Measurements from ENCODE around the gene ITGB3. TPM values are rescaled to one million over a fixed set of nuclear protein-coding genes. Genes with fewer than 3 reads are reported as not detected.

Gene ITGB3
- total RNA-seq, 1 donor from 2014 or later: 0.42 TPM

GRCh38 chr17:47274319-47275069 lies 20.9 kb downstream of the ITGB3 start:
- intact Hi-C loops (cut with micrococcal nuclease): no loop called here

DNA sequence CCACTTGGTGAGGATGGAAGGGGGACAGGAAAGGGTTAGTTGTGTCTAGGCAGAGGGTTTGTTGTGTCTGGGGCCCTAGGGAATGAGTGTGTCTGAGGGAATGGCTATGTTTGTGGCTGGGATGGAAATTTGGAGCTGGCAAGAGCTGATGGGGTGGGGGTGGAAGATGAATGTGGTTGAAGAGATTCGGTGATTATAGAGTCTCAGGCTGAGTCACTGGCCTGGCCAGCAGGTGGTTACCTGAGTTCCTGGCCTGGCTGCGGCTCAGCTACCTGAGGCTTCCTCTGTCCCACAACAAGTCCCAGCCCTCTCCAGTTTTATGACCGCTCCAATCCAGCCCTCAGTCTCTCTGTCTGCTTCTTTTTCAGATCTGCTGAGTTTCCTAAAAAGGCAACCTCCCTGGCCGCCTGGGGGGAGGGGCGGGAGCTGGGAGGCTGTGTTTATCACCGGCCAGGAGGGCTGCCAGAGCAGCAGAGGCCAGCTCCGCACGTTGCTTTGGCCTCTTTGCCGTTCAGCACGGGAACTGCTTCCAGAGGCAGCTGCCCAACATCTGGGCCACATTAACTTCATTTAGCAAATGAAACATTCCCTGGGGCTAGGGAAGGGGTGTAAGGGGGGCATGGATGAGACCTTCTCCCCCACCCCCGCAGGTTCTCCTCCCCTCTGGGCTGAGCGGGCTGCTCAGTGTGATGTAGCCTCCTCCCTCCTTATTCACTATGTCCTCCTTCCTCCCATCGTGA lies 21.8 kb downstream of the ITGB3 start:
- intact Hi-C loops (cut with micrococcal nuclease): no loop called here

DNA sequence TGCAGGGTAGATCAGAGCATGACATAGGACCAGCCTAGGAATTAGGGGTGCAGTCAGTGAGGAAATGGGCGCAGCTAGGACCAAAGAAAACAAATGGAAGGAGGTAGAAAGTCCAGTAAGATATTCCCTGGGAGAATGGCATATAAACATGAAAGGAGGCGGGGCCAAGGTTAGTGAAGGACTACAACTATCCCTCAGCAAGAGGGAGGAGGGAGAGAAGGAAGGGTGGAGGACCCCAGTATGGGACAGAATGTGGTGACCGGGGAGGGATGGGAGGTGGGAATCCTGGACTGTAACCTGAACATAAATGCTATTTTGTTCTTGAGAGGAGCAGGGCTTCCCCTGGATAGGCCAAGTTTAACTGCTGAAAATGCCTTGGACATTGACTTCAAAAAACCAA lies 22.8 kb downstream of the ITGB3 start:
- intact Hi-C loops (cut with micrococcal nuclease): no loop called here

- intact Hi-C loops (cut with micrococcal nuclease): no loop called here
Measured at GRCh38 chr17:47276868-47277267, 23.2 kb downstream of the ITGB3 start.

- intact Hi-C loops (cut with micrococcal nuclease): no loop called here
Measured at GRCh38 chr17:47277921-47278320, 24.3 kb downstream of the ITGB3 start.

DNA sequence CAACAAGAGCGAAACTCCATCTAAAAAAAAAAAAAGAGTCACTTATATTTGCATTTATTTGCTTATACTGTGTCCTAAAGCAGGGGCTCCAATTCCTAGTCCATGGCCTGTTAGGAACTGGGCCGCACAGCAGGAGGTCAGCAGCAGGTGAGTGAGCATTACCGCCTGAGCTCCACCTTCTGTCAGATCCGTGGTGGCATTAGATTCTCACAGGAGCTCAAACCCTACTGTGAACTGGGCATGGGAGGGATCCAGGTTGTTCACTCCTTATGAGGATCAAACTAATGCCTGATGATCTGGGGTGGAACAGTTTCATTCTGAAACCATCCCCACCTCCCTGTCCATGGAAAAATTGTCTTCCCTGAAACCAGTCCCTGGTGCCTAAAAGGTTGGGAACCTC lies 24.9 kb downstream of the ITGB3 start:
- intact Hi-C loops (cut with micrococcal nuclease): no loop called here

GRCh38 chr17:47279062-47279801 lies 25.6 kb downstream of the ITGB3 start:
- intact Hi-C loops (cut with micrococcal nuclease): no loop called here

GRCh38 chr17:47280072-47280811 lies 26.6 kb downstream of the ITGB3 start:
- intact Hi-C loops (cut with micrococcal nuclease): no loop called here

DNA sequence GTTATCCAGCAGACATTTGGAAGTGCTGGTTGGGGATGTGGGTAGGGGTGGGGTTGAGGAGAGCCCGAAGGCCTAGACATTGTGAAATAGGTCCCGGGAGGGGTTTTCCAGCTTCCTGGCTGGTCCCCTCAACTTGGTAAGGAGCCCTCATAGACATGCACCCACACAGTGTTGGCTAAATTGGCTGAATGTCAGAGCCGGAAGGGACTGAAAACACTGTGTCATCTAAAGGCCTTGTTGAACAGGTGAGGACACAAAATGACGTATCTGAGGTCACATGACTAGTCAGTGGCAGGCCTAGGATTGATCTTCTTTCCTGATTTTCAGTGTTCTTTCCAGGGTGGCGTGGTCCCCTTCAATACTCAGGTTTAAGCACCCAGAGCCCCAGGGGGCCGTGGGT lies 27.6 kb downstream of the ITGB3 start:
- intact Hi-C loops (cut with micrococcal nuclease): no loop called here

DNA sequence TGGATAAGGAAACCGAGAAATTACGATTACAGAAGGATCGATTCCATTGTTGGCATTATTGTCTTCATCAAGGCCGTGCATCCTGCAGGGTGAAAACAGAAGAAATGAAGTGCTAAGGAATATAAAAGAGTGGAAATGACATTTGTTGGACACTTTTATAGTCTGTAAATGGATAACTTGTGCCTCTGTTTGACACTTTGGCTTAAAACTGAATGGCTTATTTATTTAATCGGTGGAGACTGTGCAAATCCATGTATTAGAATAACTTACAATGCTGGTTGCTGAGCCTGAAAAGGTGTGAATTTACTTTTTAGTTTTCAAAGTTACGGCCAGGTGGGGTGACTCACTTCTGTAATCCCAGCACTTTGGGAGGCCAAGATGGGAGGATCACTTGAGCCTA lies 31.4 kb downstream of the ITGB3 start:
- intact Hi-C loops (cut with micrococcal nuclease): no loop called here

DNA sequence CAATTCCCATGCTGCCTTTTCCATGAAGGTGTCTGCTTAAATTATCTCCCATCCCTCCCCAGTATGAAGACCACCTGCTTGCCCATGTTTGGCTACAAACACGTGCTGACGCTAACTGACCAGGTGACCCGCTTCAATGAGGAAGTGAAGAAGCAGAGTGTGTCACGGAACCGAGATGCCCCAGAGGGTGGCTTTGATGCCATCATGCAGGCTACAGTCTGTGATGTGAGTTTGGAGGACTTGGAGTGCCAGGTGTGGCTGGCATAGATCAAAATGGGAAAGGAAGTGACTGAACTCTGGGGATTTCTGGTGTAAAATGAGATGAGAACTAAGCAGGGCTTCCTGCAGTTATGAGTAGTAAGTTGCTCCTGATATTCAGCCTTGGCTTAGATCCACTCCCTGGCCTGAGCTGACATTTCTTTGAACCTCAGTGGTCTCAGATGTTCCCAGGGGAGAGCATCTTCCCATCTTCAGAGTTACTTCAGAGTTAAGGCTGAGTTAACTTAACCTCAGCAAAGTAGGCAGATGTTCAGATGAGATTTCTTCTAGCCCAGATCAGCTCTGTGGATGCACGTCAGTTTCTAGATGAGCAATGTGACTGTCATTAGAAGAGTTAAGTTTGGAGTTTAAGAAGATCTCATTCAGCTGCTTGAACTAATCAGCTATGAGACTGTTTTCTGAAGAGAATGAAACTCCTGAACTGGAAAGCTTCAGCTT lies 32.7 kb downstream of the ITGB3 start:
- intact Hi-C loops (cut with micrococcal nuclease): no loop called here

- intact Hi-C loops (cut with micrococcal nuclease): no loop called here
Measured at GRCh38 chr17:47287068-47287467, 33.4 kb downstream of the ITGB3 start.

DNA sequence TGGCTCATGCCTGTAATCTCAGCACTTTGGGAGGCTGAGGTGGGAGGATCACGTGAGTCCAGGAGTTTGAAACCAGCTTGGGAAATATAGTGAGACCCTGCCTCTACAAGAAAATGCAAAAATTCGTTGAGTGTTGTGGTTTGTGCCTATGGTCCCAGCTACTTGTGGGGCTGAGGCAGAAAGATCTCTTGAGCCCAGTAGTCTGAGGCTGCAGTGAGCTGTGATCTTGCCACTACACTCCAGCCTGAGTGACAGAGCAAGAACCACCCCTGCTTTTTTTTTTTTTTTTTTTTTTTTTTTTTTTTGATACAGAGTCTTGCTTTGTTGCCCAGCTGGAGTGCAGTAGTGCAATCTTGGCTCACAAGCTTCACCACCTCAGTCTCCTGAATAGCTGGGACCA lies 34.0 kb downstream of the ITGB3 start:
- intact Hi-C loops (cut with micrococcal nuclease): no loop called here

GRCh38 chr17:47288531-47289116 lies 35.0 kb downstream of the ITGB3 start:
- intact Hi-C loops (cut with micrococcal nuclease): no loop called here

- intact Hi-C loops (cut with micrococcal nuclease): no loop called here
Measured at GRCh38 chr17:47289302-47289701, 35.7 kb downstream of the ITGB3 start.

DNA sequence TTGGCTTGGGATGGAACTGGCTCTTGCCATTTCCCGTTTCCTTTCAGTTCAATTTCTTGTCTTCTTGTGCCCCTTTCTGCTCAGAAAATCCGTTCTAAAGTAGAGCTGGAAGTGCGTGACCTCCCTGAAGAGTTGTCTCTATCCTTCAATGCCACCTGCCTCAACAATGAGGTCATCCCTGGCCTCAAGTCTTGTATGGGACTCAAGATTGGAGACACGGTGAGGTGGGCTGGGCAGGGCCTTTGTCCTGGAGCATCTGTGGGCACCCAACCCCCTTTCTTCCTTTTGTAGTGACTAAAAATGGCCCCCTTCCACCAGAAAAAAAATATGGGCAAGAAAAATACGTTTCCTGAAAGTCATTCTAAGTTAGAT lies 37.2 kb downstream of the ITGB3 start:
- intact Hi-C loops (cut with micrococcal nuclease): no loop called here

DNA sequence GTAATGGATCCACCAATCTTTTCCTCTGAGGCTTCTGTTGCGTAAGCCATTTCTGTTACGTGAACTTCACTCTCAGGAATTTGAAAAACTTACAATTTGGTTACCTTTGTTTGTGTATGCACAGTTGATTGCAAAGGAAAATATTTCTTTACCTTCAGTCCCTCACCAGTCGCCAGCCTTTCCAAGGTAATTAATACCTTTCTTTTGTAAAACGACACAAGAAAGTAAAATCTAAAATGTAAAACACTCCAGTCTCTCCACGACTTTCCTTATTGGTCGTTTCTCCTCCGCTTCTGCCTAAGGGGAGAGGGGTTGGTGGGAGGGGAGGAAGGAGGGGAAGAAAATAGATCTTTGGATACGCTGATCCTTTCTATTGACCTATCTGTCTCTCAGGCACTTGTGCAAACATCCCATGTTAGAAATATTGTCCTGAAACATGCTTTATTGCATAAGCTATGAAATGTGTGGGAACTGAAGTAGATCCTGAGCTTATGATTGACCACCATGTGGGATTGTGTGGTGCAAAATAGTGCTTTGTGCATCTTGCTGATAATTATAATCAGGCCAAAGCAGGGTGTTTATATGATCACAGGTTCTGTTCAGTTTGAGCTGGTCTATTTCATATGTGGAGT lies 37.7 kb downstream of the ITGB3 start:
- intact Hi-C loops (cut with micrococcal nuclease): no loop called here

DNA sequence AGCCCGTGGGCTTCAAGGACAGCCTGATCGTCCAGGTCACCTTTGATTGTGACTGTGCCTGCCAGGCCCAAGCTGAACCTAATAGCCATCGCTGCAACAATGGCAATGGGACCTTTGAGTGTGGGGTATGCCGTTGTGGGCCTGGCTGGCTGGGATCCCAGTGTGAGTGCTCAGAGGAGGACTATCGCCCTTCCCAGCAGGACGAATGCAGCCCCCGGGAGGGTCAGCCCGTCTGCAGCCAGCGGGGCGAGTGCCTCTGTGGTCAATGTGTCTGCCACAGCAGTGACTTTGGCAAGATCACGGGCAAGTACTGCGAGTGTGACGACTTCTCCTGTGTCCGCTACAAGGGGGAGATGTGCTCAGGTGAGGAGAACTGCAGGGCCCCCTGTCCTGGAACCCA lies 38.6 kb downstream of the ITGB3 start:
- intact Hi-C loops (cut with micrococcal nuclease): no loop called here

GRCh38 chr17:47295037-47295873 lies 41.6 kb downstream of the ITGB3 start:
- intact Hi-C loops (cut with micrococcal nuclease): no loop called here
